Astrocyte (in vitro differentiated cells and primary cell): ENCODE data around the gene ZCCHC8.

Experiments used
- CTCF ChIP-seq: IDR thresholded peaks from 2 replicates; pipeline ENCODE4 v1.5.1; 2011; ENCODE audit warnings: low read depth, mild to moderate bottlenecking, inconsistent platforms, low read length, moderate library complexity; ENCODE audit not compliant: insufficient read depth
- EZH2 ChIP-seq: IDR thresholded peaks from 2 replicates; pipeline ENCODE4 v1.6.1; 2012; ENCODE audit warnings: mild to moderate bottlenecking, low read length, inconsistent platforms; ENCODE audit not compliant: insufficient read depth

- TF ChIP-seq CTCF (no peak), EZH2 (no peak)
Observed at GRCh38 chr12:122467983-122468382, 32.7 kb downstream of the ZCCHC8 start.
